Measurements from ENCODE around the gene SBF2. TPM values are rescaled to one million over a fixed set of nuclear protein-coding genes. Genes with fewer than 3 reads are reported as not detected.

Gene SBF2
- total and polyA plus RNA-seq, 2 of the 13 experiments (the other 11 are each of a cell fraction or from before 2014, with no cell fraction given), result 24.0 to 45.8 TPM

GRCh38 chr11:9763301-9763700 is 530.7 kb downstream of the SBF2 start:
- H3K79me2 ChIP-seq (ENCODE audit: insufficient read depth, low read length), result peaks cover 33% of the 10 kb centered on the region
- in situ Hi-C loops (cut with HindIII; ENCODE audit: extremely low pct_ligation_motif_present, low pct_unique_long_range_greater_than_20kb), result loop anchor here (5.0 to 10.0 kb wide), 3 partner anchors 92 to 562 kb away; no protein-coding TSS in a partner anchor
- no peak for FAIRE-seq
- H3K4me1 ChIP-seq (ENCODE audit: insufficient read depth, low read length), result peaks cover 58% of the 10 kb centered on the region
- no peak overlapping the region for H3K4me2 ChIP-seq (ENCODE audit: low read depth, low read length)
- no peaks in the 10 kb centered on the region; a peak in 1 of 5 replicates for H3K27me3 ChIP-seq (ENCODE audit: control insufficient read depth in 1 of 2, insufficient read depth in 2 of 2, low read length in 2 of 2)
- H2AFZ ChIP-seq (ENCODE audit: low read length), result no peak overlapping the region
- no peak for ATAC-seq
- CTCF ChIA-PET (ENCODE audit: low intra/inter-chr PET ratio, low total read pairs), result no interaction called here
- H3K27ac ChIP-seq (ENCODE audit: extremely low read length, insufficient read depth, low read length), result no peak overlapping the region
- TF ChIP-seq ZSCAN30 (CRISPR knock-in tag; IDR thresholded peaks at IDR 0.05) (no peak), ZNF12 (CRISPR knock-in tag; IDR thresholded peaks at IDR 0.05) (peak; percentile 55; the same call in 1 of the 2 replicates)
- WGBS (ENCODE audit: low lambda C conversion rate), result 100% methylated on average over 1 of the region's 1 CpG
- no peaks in the 10 kb centered on the region for H4K20me1 ChIP-seq (ENCODE audit: insufficient read depth, low read length)
- DNase-seq (ENCODE audit: low spot score), result no peak
- no peak overlapping the region for H3K4me3 ChIP-seq (replicated peaks in 1 of 3; ENCODE audit: insufficient read depth in 1 of 3, low read depth in 2 of 3, low read length in 3 of 3)
- H3K36me3 ChIP-seq (replicated peaks in 1 of 2; ENCODE audit: control insufficient read depth in 1 of 2, insufficient read depth in 2 of 2, low read length in 2 of 2), result no peaks in the 10 kb centered on the region
- POLR2A ChIA-PET, result no interaction called here
- H3K9ac ChIP-seq (ENCODE audit: insufficient read depth, low read depth, low read length), result no peak overlapping the region
- BruUV-seq (replicated peaks), result no TSS peak
- no peaks in the 10 kb centered on the region for H3K9me3 ChIP-seq (ENCODE audit: low read length)
- intact Hi-C loops (cut with micrococcal nuclease; ENCODE audit: unreplicated experiment), result no loop called here

GRCh38 chr11:9762531-9762930 is 531.5 kb downstream of the SBF2 start:
- intact Hi-C loops (cut with micrococcal nuclease; ENCODE audit: unreplicated experiment) (no loop called here), in situ Hi-C loops (cut with HindIII; ENCODE audit: extremely low pct_ligation_motif_present, low pct_unique_long_range_greater_than_20kb) (loop anchor here (5.0 to 10.0 kb wide), 3 partner anchors 92 to 562 kb away; no protein-coding TSS in a partner anchor)
- Histone ChIP-seq H3K27me3 (ENCODE audit: control insufficient read depth in 1 of 2, insufficient read depth in 2 of 2, low read length in 2 of 2) (no peaks in the 10 kb centered on the region; a peak in 1 of 5 replicates), H3K4me1 (ENCODE audit: insufficient read depth, low read length) (peaks cover 63% of the 10 kb centered on the region), H2AFZ (ENCODE audit: low read length) (no peak overlapping the region), H3K4me3 (replicated peaks in 1 of 3; ENCODE audit: insufficient read depth in 1 of 3, low read depth in 2 of 3, low read length in 3 of 3) (no peak overlapping the region), H3K27ac (ENCODE audit: extremely low read length, insufficient read depth, low read length) (no peak overlapping the region), H3K9ac (ENCODE audit: insufficient read depth, low read depth, low read length) (no peak overlapping the region), H3K9me3 (ENCODE audit: low read length) (no peaks in the 10 kb centered on the region), H3K79me2 (ENCODE audit: insufficient read depth, low read length) (peaks cover 33% of the 10 kb centered on the region), H4K20me1 (ENCODE audit: insufficient read depth, low read length) (no peaks in the 10 kb centered on the region), H3K36me3 (replicated peaks in 1 of 2; ENCODE audit: control insufficient read depth in 1 of 2, insufficient read depth in 2 of 2, low read length in 2 of 2) (no peaks in the 10 kb centered on the region), H3K4me2 (ENCODE audit: low read depth, low read length) (no peak overlapping the region)
- ATAC-seq (no peak), DNase-seq (ENCODE audit: low spot score) (no peak), FAIRE-seq (no peak)
- ChIA-PET POLR2A (no interaction called here), CTCF (ENCODE audit: low intra/inter-chr PET ratio, low total read pairs) (no interaction called here)
- TF ChIP-seq ZNF275 (CRISPR knock-in tag; IDR thresholded peaks at IDR 0.05; ENCODE audit: borderline replicate concordance) (no peak), ISL2 (CRISPR knock-in tag; IDR thresholded peaks at IDR 0.05) (no peak), ATF7 (IDR thresholded peaks at IDR 0.05) (no peak), ATF7 (CRISPR knock-in tag; IDR thresholded peaks at IDR 0.05) (no peak), ZNF24 (IDR thresholded peaks at IDR 0.05) (no peak), MAF1 (CRISPR knock-in tag; IDR thresholded peaks at IDR 0.05; ENCODE audit: borderline replicate concordance) (no peak), ZFY (CRISPR knock-in tag; IDR thresholded peaks at IDR 0.05) (no peak)
- BruUV-seq (replicated peaks), result no TSS peak
- 93% methylated on average over 4 of the region's 4 CpGs for WGBS (ENCODE audit: low lambda C conversion rate)
